DOHH2 (cell line): ENCODE measurements around the gene HLF.

Experiments
- H3F3A ChIP-seq: fragments of 200-600 bp; sonication (generic), shearing (Covaris generic); 2 replicates; pipeline ENCODE4 v1.6.0; 2016; ENCODE audit warnings: antibody characterized with exemption, mild to moderate bottlenecking; ENCODE audit not compliant: control insufficient read depth, insufficient read depth
- H3K27ac ChIP-seq: fragments of 200-600 bp; sonication (generic); 2 replicates; pipeline ENCODE4 v1.5.1; 2014; ENCODE audit warnings: low read depth, mild to moderate bottlenecking, low read length, moderate library complexity
- H3K27me3 ChIP-seq: fragments of 200-600 bp; sonication (generic); 2 replicates; pipeline ENCODE4 v1.6.1; 2014; ENCODE audit warnings: mild to moderate bottlenecking, low read length, mixed read lengths; ENCODE audit not compliant: control insufficient read depth
- H3K36me3 ChIP-seq: fragments of 200-600 bp; sonication (generic); 2 replicates; pipeline ENCODE4 v1.6.1; 2014; ENCODE audit warnings: mild to moderate bottlenecking, low read length, moderate library complexity, mixed read lengths; ENCODE audit not compliant: control insufficient read depth
- H3K4me1 ChIP-seq: fragments of 200-600 bp; sonication (generic); 2 replicates; pipeline ENCODE4 v1.6.1; 2014; ENCODE audit warnings: mild to moderate bottlenecking, low read length, mixed read lengths; ENCODE audit not compliant: control insufficient read depth
- H3K4me2 ChIP-seq: fragments of 200-600 bp; sonication (generic); 2 replicates; pipeline ENCODE4 v1.6.0; 2014; ENCODE audit warnings: mild to moderate bottlenecking, low read length, moderate library complexity
- H3K4me3 ChIP-seq: fragments of 200-600 bp; sonication (generic); 2 replicates; pipeline ENCODE4 v1.5.1; 2014; ENCODE audit warnings: mild to moderate bottlenecking, low read length, mixed read lengths
- H3K79me2 ChIP-seq: fragments of 200-600 bp; sonication (generic); 2 replicates; pipeline ENCODE4 v1.6.1; 2014; ENCODE audit warnings: mild to moderate bottlenecking, low read length, mixed read lengths; ENCODE audit not compliant: control insufficient read depth
- H3K9me2 ChIP-seq: fragments of 200-600 bp; sonication (generic); replicated peaks from 2 replicates; pipeline ENCODE4 v1.6.1; 2014; ENCODE audit warnings: mild to moderate bottlenecking, low read length, mixed read lengths; ENCODE audit not compliant: control insufficient read depth
- H3K9me3 ChIP-seq: fragments of 200-600 bp; sonication (generic); 2 replicates; pipeline ENCODE4 v1.6.1; 2014; ENCODE audit warnings: antibody characterized with exemption, low read length, mixed read lengths; ENCODE audit not compliant: control insufficient read depth, insufficient read depth
- H4K20me1 ChIP-seq: fragments of 200-600 bp; sonication (generic); 2 replicates; pipeline ENCODE4 v1.6.0; 2014; ENCODE audit warnings: low read depth, mild to moderate bottlenecking, antibody characterized with exemption, low read length, moderate library complexity; ENCODE audit not compliant: control insufficient read depth, insufficient read depth
- CTCF ChIP-seq: fragments of 200-600 bp; sonication (generic); IDR thresholded peaks from one replicate; pipeline ENCODE4 v1.5.1; 2014; ENCODE audit warnings: antibody characterized with exemption, mild to moderate bottlenecking, low read depth, low read length; ENCODE audit not compliant: poor library complexity, severe bottlenecking
- EZH2phosphoT487 ChIP-seq: fragments of 200-600 bp; sonication (generic); IDR thresholded peaks from 2 replicates; pipeline ENCODE4 v1.6.1; 2017; ENCODE audit warnings: borderline replicate concordance, mild to moderate bottlenecking, antibody characterized with exemption, low read length, moderate library complexity, mixed read lengths

The HLF gene

GRCh38 chr17:55248077-55248476 lies 16.7 kb upstream of the HLF start:
- Histone ChIP-seq H3F3A (no peaks in the 10 kb centered on the region), H3K4me3 (no peak overlapping the region), H3K27me3 (no peaks in the 10 kb centered on the region), H4K20me1 (no peaks in the 10 kb centered on the region), H3K9me3 (0 out of 2 replicates have a peak, but pooled peaks cover 2% of the 10 kb centered on the region), H3K79me2 (no peaks in the 10 kb centered on the region), H3K9me2 (no peaks in the 10 kb centered on the region), H3K36me3 (no peaks in the 10 kb centered on the region), H3K27ac (no peak overlapping the region), H3K4me2 (no peak overlapping the region), H3K4me1 (no peaks in the 10 kb centered on the region)
- TF ChIP-seq EZH2phosphoT487 (no peak), CTCF (no peak)

- no peaks in the 10 kb centered on the region for H3K79me2 ChIP-seq
- H3K27ac ChIP-seq = no peak overlapping the region
- TF ChIP-seq EZH2phosphoT487 (no peak), CTCF (no peak)
- H3K4me1 ChIP-seq = no peaks in the 10 kb centered on the region
- H3F3A ChIP-seq = no peaks in the 10 kb centered on the region
- H3K36me3 ChIP-seq = no peaks in the 10 kb centered on the region
- H3K9me3 ChIP-seq = 0 out of 2 replicates have a peak, but pooled peaks cover 2% of the 10 kb centered on the region
- no peak overlapping the region for H3K4me2 ChIP-seq
- H3K27me3 ChIP-seq = no peaks in the 10 kb centered on the region
- no peaks in the 10 kb centered on the region for H3K9me2 ChIP-seq
- no peaks in the 10 kb centered on the region for H4K20me1 ChIP-seq
- no peak overlapping the region for H3K4me3 ChIP-seq
Measured at GRCh38 chr17:55249861-55250260, 14.9 kb upstream of the HLF start.

- H3K27ac ChIP-seq = no peak overlapping the region
- H3K9me3 ChIP-seq = no peaks in the 10 kb centered on the region
- H3K4me2 ChIP-seq = no peak overlapping the region
- H3K79me2 ChIP-seq = no peaks in the 10 kb centered on the region
- no peaks in the 10 kb centered on the region for H3F3A ChIP-seq
- H3K27me3 ChIP-seq = no peaks in the 10 kb centered on the region
- no peaks in the 10 kb centered on the region for H3K4me1 ChIP-seq
- H3K4me3 ChIP-seq = no peak overlapping the region
- H4K20me1 ChIP-seq = no peaks in the 10 kb centered on the region
- TF ChIP-seq CTCF = no peak
- no peak for TF ChIP-seq EZH2phosphoT487
- H3K9me2 ChIP-seq = no peaks in the 10 kb centered on the region
- no peaks in the 10 kb centered on the region for H3K36me3 ChIP-seq
Measured at GRCh38 chr17:55254375-55254774, 10.4 kb upstream of the HLF start.
